ENCODE measurements around the gene CPD.

GRCh38 chr17:30391534-30391933 is 12.8 kb downstream of the CPD start:
- TF ChIP-seq CTCF (IDR thresholded peaks at IDR 0.05) (no peak), POLR2AphosphoS5 (IDR thresholded peaks at IDR 0.05) (no peak), POLR2A (IDR thresholded peaks at IDR 0.05) (no peak)
